ENCODE data around the gene SIK3.

SIK3 gene

GRCh38 chr11:117005758-117006157 is 92.5 kb downstream of the SIK3 start:
- no peak for DNase-seq (ENCODE audit: low read depth)

GRCh38 chr11:117002639-117003299 is 95.5 kb downstream of the SIK3 start:
- no peak for DNase-seq (ENCODE audit: low read depth)

- no peak for DNase-seq (ENCODE audit: low read depth)
These were observed 98.1 kb downstream of the SIK3 start for GRCh38 chr11:117000014-117000737.

- DNase-seq (ENCODE audit: low read depth): no peak
These were observed 101.2 kb downstream of the SIK3 start for GRCh38 chr11:116997071-116997470.

GRCh38 chr11:116994195-116994594 is 104.0 kb downstream of the SIK3 start:
- DNase-seq (ENCODE audit: low read depth): no peak

GRCh38 chr11:116993599-116993998 is 104.6 kb downstream of the SIK3 start:
- no peak for DNase-seq (ENCODE audit: low read depth)

GRCh38 chr11:116991491-116991890 is 106.7 kb downstream of the SIK3 start:
- no peak for DNase-seq (ENCODE audit: low read depth)

- no peak for DNase-seq (ENCODE audit: low read depth)
These were observed 107.4 kb downstream of the SIK3 start for GRCh38 chr11:116990811-116991210.

GRCh38 chr11:116990061-116990473 is 108.2 kb downstream of the SIK3 start:
- no peak for DNase-seq (ENCODE audit: low read depth)

- DNase-seq (ENCODE audit: low read depth): no peak
These were observed 109.0 kb downstream of the SIK3 start for GRCh38 chr11:116989184-116989583.

- no peak for DNase-seq (ENCODE audit: low read depth)
These were observed 111.6 kb downstream of the SIK3 start for GRCh38 chr11:116986521-116987105.

GRCh38 chr11:116984589-116984988 is 113.6 kb downstream of the SIK3 start:
- no peak for DNase-seq (ENCODE audit: low read depth)

- DNase-seq (ENCODE audit: low read depth): no peak
These were observed 114.0 kb downstream of the SIK3 start for GRCh38 chr11:116984186-116984585.

GRCh38 chr11:116981266-116981885 is 116.9 kb downstream of the SIK3 start:
- DNase-seq (ENCODE audit: low read depth): no peak

- DNase-seq (ENCODE audit: low read depth): no peak
These were observed 118.0 kb downstream of the SIK3 start for GRCh38 chr11:116980136-116980793.

- DNase-seq (ENCODE audit: low read depth): no peak
These were observed 121.2 kb downstream of the SIK3 start for GRCh38 chr11:116976941-116977570.

GRCh38 chr11:116975661-116976060 is 122.6 kb downstream of the SIK3 start:
- no peak for DNase-seq (ENCODE audit: low read depth)

GRCh38 chr11:116973270-116973669 is 125.0 kb downstream of the SIK3 start:
- no peak for DNase-seq (ENCODE audit: low read depth)

- no peak for DNase-seq (ENCODE audit: low read depth)
These were observed 125.5 kb downstream of the SIK3 start for GRCh38 chr11:116972691-116973090.

GRCh38 chr11:116970485-116971292 is 127.5 kb downstream of the SIK3 start:
- DNase-seq (ENCODE audit: low read depth): no peak

- no peak for DNase-seq (ENCODE audit: low read depth)
These were observed 128.5 kb downstream of the SIK3 start for GRCh38 chr11:116969694-116970093.
